Osteocyte (in vitro differentiated cells): ENCODE measurements around the gene SLC16A8. TPM values are rescaled to one million over a fixed set of nuclear protein-coding genes. Genes with fewer than 3 reads are reported as not detected.
A peak's percentile ranks its signal among the peaks of the same experiment; 100 is the strongest.

Experiments used
- DNase-seq: peaks from one replicate; pipeline ENCODE4 v3.0.0; 2021; ENCODE audit warnings: mixed read lengths; ENCODE audit not compliant: unreplicated experiment; ENCODE audit errors: extremely low spot score
- H3K27ac Mint-ChIP-seq: one replicate; pipeline ENCODE4 v1.8.0; 2021; ENCODE audit warnings: mild to moderate bottlenecking, mixed read lengths; ENCODE audit not compliant: unreplicated experiment
- H3K27me3 Mint-ChIP-seq: one replicate; pipeline ENCODE4 v1.8.0; 2021; ENCODE audit warnings: mixed read lengths; ENCODE audit not compliant: unreplicated experiment
- H3K36me3 Mint-ChIP-seq: one replicate; pipeline ENCODE4 v1.8.0; 2021; ENCODE audit warnings: mixed read lengths; ENCODE audit not compliant: unreplicated experiment
- H3K4me1 Mint-ChIP-seq: one replicate; pipeline ENCODE4 v1.8.0; 2021; ENCODE audit warnings: mixed read lengths; ENCODE audit not compliant: unreplicated experiment
- H3K4me3 Mint-ChIP-seq: one replicate; pipeline ENCODE4 v1.8.0; 2021; ENCODE audit warnings: mild to moderate bottlenecking, moderate library complexity, mixed read lengths; ENCODE audit not compliant: unreplicated experiment
- H3K9me3 Mint-ChIP-seq: one replicate; pipeline ENCODE4 v1.8.0; 2021; ENCODE audit warnings: mixed read lengths; ENCODE audit not compliant: unreplicated experiment
- CTCF ChIP-seq: fragments of 200-600 bp; sonication (generic); IDR thresholded peaks from 2 replicates; pipeline ENCODE4 v1.5.0; 2021; ENCODE audit warnings: antibody characterized with exemption, mild to moderate bottlenecking, moderate library complexity
- total RNA-seq: library from RNA; stranded (reverse); gene quantifications from 2 replicates; pipeline ENCODE4 v1.2.1, GENCODE V29; 2021

SLC16A8 gene
- total RNA-seq, 1 donor from 2014 or later, result not detected

GRCh38 chr22:38077595-38077994, 6.4 kb downstream of the SLC16A8 start:
- no peak for TF ChIP-seq CTCF
- H3K4me3 Mint-ChIP-seq, result no peak overlapping the region
- no peaks in the 10 kb centered on the region for H3K4me1 Mint-ChIP-seq
- H3K36me3 Mint-ChIP-seq, result peaks cover 3% of the 10 kb centered on the region
- no peak for DNase-seq
- H3K27me3 Mint-ChIP-seq, result no peaks in the 10 kb centered on the region
- H3K9me3 Mint-ChIP-seq, result no peaks in the 10 kb centered on the region
- no peak overlapping the region for H3K27ac Mint-ChIP-seq

GRCh38 chr22:38077096-38077495, 6.9 kb downstream of the SLC16A8 start:
- DNase-seq, result no peak
- Mint-ChIP-seq H3K4me1 (no peaks in the 10 kb centered on the region), H3K27me3 (no peaks in the 10 kb centered on the region), H3K27ac (no peak overlapping the region), H3K36me3 (peaks cover 4% of the 10 kb centered on the region), H3K9me3 (no peaks in the 10 kb centered on the region), H3K4me3 (no peak overlapping the region)
- TF ChIP-seq CTCF, result no peak

GRCh38 chr22:38075961-38076360, 8.0 kb downstream of the SLC16A8 start:
- Mint-ChIP-seq H3K36me3 (peaks cover 4% of the 10 kb centered on the region), H3K9me3 (no peaks in the 10 kb centered on the region), H3K4me1 (no peaks in the 10 kb centered on the region), H3K27me3 (no peaks in the 10 kb centered on the region), H3K4me3 (no peak overlapping the region), H3K27ac (no peak overlapping the region)
- no peak for DNase-seq
- TF ChIP-seq CTCF, result no peak

GRCh38 chr22:38075105-38075825, 8.7 kb downstream of the SLC16A8 start:
- no peak overlapping the region for H3K4me3 Mint-ChIP-seq
- no peak for DNase-seq
- no peaks in the 10 kb centered on the region for H3K27me3 Mint-ChIP-seq
- H3K27ac Mint-ChIP-seq, result no peak overlapping the region
- H3K9me3 Mint-ChIP-seq, result no peaks in the 10 kb centered on the region
- H3K36me3 Mint-ChIP-seq, result peaks cover 4% of the 10 kb centered on the region
- H3K4me1 Mint-ChIP-seq, result no peaks in the 10 kb centered on the region
- no peak for TF ChIP-seq CTCF

- H3K4me3 Mint-ChIP-seq, result no peak overlapping the region
- H3K36me3 Mint-ChIP-seq, result peaks cover 7% of the 10 kb centered on the region
- H3K4me1 Mint-ChIP-seq, result peaks cover 7% of the 10 kb centered on the region
- DNase-seq, result no peak
- TF ChIP-seq CTCF, result peak; percentile 27
- no peak overlapping the region for H3K27ac Mint-ChIP-seq
- no peaks in the 10 kb centered on the region for H3K27me3 Mint-ChIP-seq
- no peaks in the 10 kb centered on the region for H3K9me3 Mint-ChIP-seq
These were observed 9.5 kb downstream of the SLC16A8 start for GRCh38 chr22:38074181-38075104.
